Erythroblast (primary cell): Measurements from ENCODE around the gene SLIT1.

Experiments
- GATA1 ChIP-seq: IDR thresholded peaks from 2 replicates; pipeline ENCODE4 v1.6.1; 2011; ENCODE audit warnings: low read depth, mild to moderate bottlenecking, control low read depth, low read length, moderate library complexity
- POLR2A ChIP-seq: IDR thresholded peaks from 2 replicates; pipeline ENCODE4 v1.6.1; 2011; ENCODE audit warnings: mild to moderate bottlenecking, low read length

GRCh38 chr10:97089209-97089870 lies 96.4 kb downstream of the SLIT1 start:
- TF ChIP-seq POLR2A (no peak), GATA1 (no peak)
